Panc1 (cell line): Measurements from ENCODE around the gene PI4K2A. TPM values are rescaled to one million over a fixed set of nuclear protein-coding genes. Genes with fewer than 3 reads are reported as not detected.

Source experiments
- ATAC-seq: fragments of 200-7000 bp; cut with Tn5 transposase; 2 replicates; pipeline ENCODE4 v1.9.1; 2020; ENCODE audit warnings: mild to moderate bottlenecking, moderate library complexity
- BruUV-seq: library from RNA; stranded (reverse); fragments of 400-500 nt; replicated peaks from 2 replicates; lab custom pipeline; 2021; lab: Mats Ljungman, UMichigan
- CTCF ChIA-PET: fragments of 300-600 bp; sonication (Branson Sonifier 250); formaldehyde crosslinking; loops from one replicate; lab custom pipeline; 2022; ENCODE audit warnings: antibody characterized with exemption; lab: Charles Lee
- POLR2A ChIA-PET: fragments of 300-600 bp; sonication (Branson Sonifier 250); formaldehyde crosslinking; loops from one replicate; lab custom pipeline; 2022; ENCODE audit warnings: antibody characterized with exemption; lab: Charles Lee
- DNase-seq: peaks from one replicate; pipeline ENCODE4 v3.0.0-alpha.2; 2010; ENCODE audit warnings: low read depth, low spot score
- H3K27ac ChIP-seq: 2 replicates; pipeline ENCODE4 v1.5.1; 2011; ENCODE audit warnings: mild to moderate bottlenecking, low read length, inconsistent platforms
- H3K27me3 ChIP-seq: fragments of 200-500 bp; sonication (Bioruptor generic); 2 replicates; pipeline ENCODE4 v1.6.0; 2014; ENCODE audit warnings: low read length, inconsistent platforms; ENCODE audit not compliant: control insufficient read depth, insufficient read depth
- H3K36me3 ChIP-seq: fragments of 200-500 bp; sonication (Bioruptor generic); 2 replicates; pipeline ENCODE4 v1.5.1; 2014; ENCODE audit warnings: inconsistent platforms, mild to moderate bottlenecking, low read length, moderate library complexity; ENCODE audit not compliant: control insufficient read depth, insufficient read depth
- H3K4me1 ChIP-seq: 2 replicates; pipeline ENCODE4 v1.5.1; 2011; ENCODE audit warnings: inconsistent platforms, mild to moderate bottlenecking, low read length, moderate library complexity; ENCODE audit not compliant: control insufficient read depth, insufficient read depth
- H3K4me3 ChIP-seq, 2 experiments: 2 replicates each; pipeline ENCODE4 v1.5.1; 2011 to 2012; ENCODE audit warnings: low read depth in 2 of 2, low read length in 2 of 2, mild to moderate bottlenecking in 2 of 2, inconsistent platforms in 1 of 2, moderate library complexity in 1 of 2
- H3K9me3 ChIP-seq: fragments of 200-500 bp; sonication (Bioruptor generic); 2 replicates; pipeline ENCODE4 v1.5.1; 2014; ENCODE audit warnings: low read depth, mild to moderate bottlenecking, inconsistent platforms, low read length, moderate library complexity; ENCODE audit not compliant: control insufficient read depth, insufficient read depth
- POLR2AphosphoS5 ChIP-seq: IDR thresholded peaks from 2 replicates; pipeline ENCODE4 v1.6.1; 2012; ENCODE audit warnings: mild to moderate bottlenecking, low read depth, low read length, moderate library complexity
- REST ChIP-seq, 2 experiments: IDR thresholded peaks; 2 replicates each; pipeline ENCODE4 v1.6.1; 2011 to 2012; ENCODE audit warnings: low read depth in 2 of 2, control low read depth in 1 of 2, low read length in 1 of 2, mild to moderate bottlenecking in 1 of 2, moderate library complexity in 1 of 2; ENCODE audit not compliant: insufficient read depth in 1 of 2
- SIN3A ChIP-seq: IDR thresholded peaks from 2 replicates; pipeline ENCODE4 v1.6.1; 2012; ENCODE audit warnings: low read depth, mild to moderate bottlenecking, low read length, moderate library complexity, borderline replicate concordance; ENCODE audit not compliant: insufficient read depth
- TCF7L2 ChIP-seq: IDR thresholded peaks from 2 replicates; pipeline ENCODE4 v1.6.1; 2011; ENCODE audit warnings: mild to moderate bottlenecking, low read depth, low read length, inconsistent platforms
- in situ Hi-C: cut with HindIII; loops from 2 replicates; pipeline ENCODE4 v1.10.0; 2016; ENCODE audit warnings: low sequenced_read_pairs, low pct_unique_long_range_greater_than_20kb
- intact Hi-C: fragments of 100-400 bp; cut with micrococcal nuclease; formaldehyde crosslinking; loops from one replicate; pipeline ENCODE4 v1.10.0; 2022; ENCODE audit not compliant: unreplicated experiment
- total RNA-seq: library from RNA; stranded (reverse); gene quantifications from one replicate; pipeline ENCODE4 v1.2.1, GENCODE V29; 2021; ENCODE audit not compliant: unreplicated experiment
- TF ChIP-seq, protein P1 (sequence below): fragments of 450-650 bp; IDR thresholded peaks from 2 replicates; pipeline ENCODE4 v1.5.1; 2017; ENCODE audit warnings: mild to moderate bottlenecking

PI4K2A gene
- total RNA-seq, 1 experiment from 2014 or later, result 22.8 TPM

DNA sequence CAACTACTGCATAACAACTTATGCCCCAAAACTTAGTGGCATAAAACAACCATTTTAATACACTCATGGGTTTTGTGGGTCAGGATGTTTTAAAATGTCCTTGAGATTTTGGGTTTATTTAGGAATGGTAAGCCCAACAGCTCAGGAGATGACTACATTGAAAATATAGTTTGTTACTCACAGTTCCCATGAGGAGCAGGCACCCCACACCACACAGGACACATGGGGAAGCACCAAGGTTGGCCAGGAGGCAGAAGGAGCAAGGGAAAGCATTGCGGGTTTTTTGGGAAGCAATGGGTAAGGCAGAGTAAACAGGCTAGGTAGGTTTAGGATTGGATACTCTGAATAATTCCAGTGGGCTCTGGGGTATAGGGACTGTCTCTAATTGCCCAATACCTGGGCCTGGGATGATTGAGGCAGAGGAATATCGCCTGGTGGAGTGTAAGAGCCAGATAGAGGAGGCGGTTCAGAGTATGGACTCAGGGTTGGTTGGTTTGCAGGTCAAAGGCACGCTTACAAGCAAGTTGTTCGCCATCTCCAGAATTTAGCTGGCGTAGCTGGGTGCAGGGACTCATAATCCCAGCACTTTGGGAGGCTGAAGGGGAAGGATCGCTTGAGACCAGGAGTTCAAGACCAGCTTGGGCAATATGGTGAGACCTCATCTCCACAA lies 63.1 kb downstream of the PI4K2A start:
- Histone ChIP-seq H3K9me3 (no peaks in the 10 kb centered on the region), H3K4me3 (no peak overlapping the region), H3K27ac (no peak overlapping the region), H3K27me3 (no peaks in the 10 kb centered on the region), H3K4me1 (no peaks in the 10 kb centered on the region), H3K36me3 (no peaks in the 10 kb centered on the region)
- no peak for DNase-seq
- TF ChIP-seq, protein P1, sequence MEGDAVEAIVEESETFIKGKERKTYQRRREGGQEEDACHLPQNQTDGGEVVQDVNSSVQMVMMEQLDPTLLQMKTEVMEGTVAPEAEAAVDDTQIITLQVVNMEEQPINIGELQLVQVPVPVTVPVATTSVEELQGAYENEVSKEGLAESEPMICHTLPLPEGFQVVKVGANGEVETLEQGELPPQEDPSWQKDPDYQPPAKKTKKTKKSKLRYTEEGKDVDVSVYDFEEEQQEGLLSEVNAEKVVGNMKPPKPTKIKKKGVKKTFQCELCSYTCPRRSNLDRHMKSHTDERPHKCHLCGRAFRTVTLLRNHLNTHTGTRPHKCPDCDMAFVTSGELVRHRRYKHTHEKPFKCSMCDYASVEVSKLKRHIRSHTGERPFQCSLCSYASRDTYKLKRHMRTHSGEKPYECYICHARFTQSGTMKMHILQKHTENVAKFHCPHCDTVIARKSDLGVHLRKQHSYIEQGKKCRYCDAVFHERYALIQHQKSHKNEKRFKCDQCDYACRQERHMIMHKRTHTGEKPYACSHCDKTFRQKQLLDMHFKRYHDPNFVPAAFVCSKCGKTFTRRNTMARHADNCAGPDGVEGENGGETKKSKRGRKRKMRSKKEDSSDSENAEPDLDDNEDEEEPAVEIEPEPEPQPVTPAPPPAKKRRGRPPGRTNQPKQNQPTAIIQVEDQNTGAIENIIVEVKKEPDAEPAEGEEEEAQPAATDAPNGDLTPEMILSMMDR, result no peak
- TF ChIP-seq TCF7L2 (no peak), SIN3A (no peak), REST (IDR thresholded peaks at IDR 0.05; ENCODE audit: insufficient read depth in 1 of 2, low read depth in 2 of 2, low read length in 1 of 2) (no peak), POLR2AphosphoS5 (no peak)
- POLR2A ChIA-PET, result interaction anchor here (0.6 kb wide), 1 partner anchor 33 kb away, joined by 3 read pairs; the partner anchor contains the start of gene ZFYVE27
- CTCF ChIA-PET, result interaction anchor here (0.5 to 0.6 kb wide), 2 partner anchors 20 to 27 kb away, joined by 3 to 5 read pairs; no protein-coding TSS in a partner anchor
- no TSS peak for BruUV-seq
- intact Hi-C loops, result no loop called here
- in situ Hi-C loops, result no loop called here
- ATAC-seq, result no peak

DNA sequence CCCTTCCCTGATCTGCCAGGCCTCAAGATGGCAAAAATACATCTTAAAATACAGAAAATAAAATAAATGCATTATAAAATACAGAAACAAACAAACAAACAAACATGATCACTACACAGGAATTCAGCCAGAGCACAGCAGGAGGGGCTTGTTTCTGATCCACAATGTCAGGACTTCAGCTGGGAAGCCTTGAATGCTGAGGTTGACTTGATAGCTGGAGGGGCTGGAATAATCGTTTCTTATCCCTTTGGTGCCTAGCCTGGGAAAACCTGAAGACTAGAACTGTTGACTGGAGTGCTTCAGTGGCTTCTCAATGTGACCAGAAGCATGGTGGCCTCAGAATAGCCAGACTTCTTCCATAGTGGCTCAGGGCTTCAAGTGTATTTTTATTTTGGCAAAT lies 63.9 kb downstream of the PI4K2A start:
- CTCF ChIA-PET, result no interaction called here
- BruUV-seq, result no TSS peak

More for the DNA sequence above, 63.9 kb downstream of the PI4K2A start:
- H3K27ac ChIP-seq, result no peak overlapping the region
- POLR2A ChIA-PET, result interaction anchor here (0.6 kb wide), 1 partner anchor 32 kb away, joined by 3 read pairs; the partner anchor contains the start of gene ZFYVE27
- DNase-seq, result no peak
- H3K4me3 ChIP-seq, result no peak overlapping the region
- no peak for TF ChIP-seq POLR2AphosphoS5
- TF ChIP-seq REST (IDR thresholded peaks at IDR 0.05; ENCODE audit: insufficient read depth in 1 of 2, low read depth in 2 of 2, low read length in 1 of 2), result no peak
- TF ChIP-seq, protein P1, result no peak
- no peak for TF ChIP-seq TCF7L2
- TF ChIP-seq SIN3A, result no peak
- no peaks in the 10 kb centered on the region for H3K4me1 ChIP-seq
- no peaks in the 10 kb centered on the region for H3K36me3 ChIP-seq
- no peak for ATAC-seq
- intact Hi-C loops, result no loop called here
- H3K9me3 ChIP-seq, result no peaks in the 10 kb centered on the region
- H3K27me3 ChIP-seq, result no peaks in the 10 kb centered on the region
- in situ Hi-C loops, result no loop called here
